GM19372 (cell line): ENCODE measurements around the gene TCEANC.

ENCODE experiments used
- ATAC-seq: cut with Tn5 transposase; IDR thresholded peaks from one replicate; pipeline ENCODE4 v1.9.1; 2021; ENCODE audit warnings: mild to moderate bottlenecking, low read depth, moderate library complexity; ENCODE audit not compliant: unreplicated experiment

Gene TCEANC

DNA sequence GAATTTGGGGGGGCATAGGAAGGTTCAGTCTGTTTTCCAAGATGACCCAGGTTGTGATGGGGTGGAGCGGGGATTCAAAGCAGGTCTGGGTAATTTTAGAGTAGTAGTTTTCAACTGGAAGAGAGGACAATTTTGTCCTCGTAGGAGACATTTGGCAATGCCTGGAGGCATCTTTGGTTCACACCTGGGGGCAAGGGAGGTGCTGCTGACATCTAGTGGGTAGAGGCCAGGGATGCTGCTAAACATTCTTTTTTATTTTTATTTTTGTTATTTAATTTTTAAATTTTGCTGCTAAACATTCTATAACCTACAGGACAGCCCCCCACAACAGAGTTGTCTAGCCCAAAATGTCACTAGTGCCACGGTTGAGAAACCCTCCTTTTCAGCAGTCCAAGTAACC is 37.9 kb downstream of the TCEANC start:
- ATAC-seq, result no peak

DNA sequence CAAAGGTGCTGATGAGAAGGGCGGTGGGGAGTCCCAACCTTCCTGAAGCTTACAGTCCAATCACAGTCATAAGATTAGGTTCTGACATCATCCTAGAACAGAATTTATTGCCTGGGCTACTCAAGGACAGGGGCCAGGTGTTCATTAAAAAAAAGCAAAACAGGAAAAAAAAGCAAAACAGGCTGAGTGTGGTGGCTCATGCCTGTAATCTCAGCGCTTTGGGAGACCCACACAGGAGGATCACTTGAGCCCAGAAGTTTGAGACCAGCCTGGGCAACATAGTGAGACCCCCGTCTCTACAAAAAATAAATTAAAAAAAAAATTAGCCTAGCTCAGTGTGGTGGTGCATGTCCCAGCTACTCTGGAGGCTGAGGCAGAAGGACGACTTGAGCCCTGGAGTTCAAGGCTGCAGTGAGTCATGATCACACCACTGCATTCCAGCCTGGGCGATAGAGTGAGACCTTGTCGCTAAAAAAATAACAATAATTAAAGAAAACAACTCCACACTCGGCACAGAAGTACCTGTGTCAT is 39.0 kb downstream of the TCEANC start:
- no peak for ATAC-seq

DNA sequence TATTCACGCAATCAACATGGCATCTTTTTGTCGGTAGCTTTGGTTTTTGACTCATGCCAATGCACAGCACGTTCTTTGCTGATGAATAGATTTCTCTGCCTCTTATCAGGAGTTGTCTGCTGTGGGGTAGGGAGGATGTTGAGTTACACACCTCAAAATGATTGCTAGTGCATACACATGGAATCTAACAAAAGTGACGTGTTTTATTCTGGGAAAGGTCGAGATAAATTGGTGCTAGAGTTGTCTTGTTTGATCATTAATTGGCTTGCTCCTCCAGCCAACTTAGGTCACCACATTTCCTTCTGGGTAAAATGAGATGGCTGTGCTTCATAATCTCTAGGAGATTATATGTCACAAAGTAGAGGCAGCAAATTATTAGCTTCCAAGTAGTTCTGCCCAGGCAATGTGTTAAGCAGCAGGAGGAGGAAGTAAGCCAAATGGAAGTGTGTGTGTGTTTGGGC is 39.9 kb downstream of the TCEANC start:
- no peak for ATAC-seq

DNA sequence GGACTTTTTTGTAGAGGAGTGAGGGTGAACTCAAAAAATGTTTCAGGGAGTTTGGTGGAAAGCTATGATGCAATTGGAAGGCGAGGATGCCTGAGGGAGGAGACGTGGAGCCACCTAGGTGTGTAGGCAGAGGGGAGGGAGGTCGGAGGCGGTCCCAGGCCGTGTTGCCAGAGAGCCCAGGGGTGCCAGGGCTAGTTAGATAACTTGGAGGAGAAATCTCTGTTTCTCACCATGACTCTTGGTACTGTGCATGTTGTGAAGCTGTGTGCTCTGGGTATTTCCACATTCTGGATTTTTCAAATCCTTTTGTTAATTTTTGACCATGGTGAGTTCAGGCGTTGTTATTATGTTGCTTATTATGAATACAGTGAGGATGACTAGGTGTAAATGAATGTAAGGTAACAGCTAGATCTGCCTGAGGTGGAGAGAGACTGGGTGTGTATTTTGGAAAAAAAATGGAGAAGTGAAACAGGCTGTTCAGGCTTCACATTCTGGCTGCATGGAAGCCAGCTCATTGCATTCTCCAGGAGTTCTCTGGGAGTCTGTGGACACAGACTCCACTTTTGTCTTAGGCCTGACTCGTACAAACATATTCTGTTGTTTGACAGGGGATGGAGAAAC is 40.5 kb downstream of the TCEANC start:
- no peak for ATAC-seq

DNA sequence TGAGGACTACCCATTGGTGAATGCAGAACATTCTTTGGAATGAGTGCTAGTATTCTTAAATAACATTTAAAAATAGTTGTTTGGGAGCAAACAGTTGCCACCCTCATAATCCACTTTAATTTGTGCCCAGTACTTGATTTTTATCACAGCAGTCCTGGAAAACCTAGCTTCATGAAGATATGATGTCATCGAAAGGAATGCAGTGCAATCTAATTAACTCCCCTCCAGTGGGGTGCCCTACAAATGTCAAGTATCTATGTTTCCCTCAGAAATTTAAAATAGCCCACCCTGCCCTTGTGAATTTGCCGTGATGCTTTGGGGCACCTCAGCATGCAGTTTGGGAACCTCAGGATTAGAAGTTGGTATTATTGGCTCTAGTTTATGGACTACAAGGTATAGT is 41.4 kb downstream of the TCEANC start:
- ATAC-seq, result no peak

DNA sequence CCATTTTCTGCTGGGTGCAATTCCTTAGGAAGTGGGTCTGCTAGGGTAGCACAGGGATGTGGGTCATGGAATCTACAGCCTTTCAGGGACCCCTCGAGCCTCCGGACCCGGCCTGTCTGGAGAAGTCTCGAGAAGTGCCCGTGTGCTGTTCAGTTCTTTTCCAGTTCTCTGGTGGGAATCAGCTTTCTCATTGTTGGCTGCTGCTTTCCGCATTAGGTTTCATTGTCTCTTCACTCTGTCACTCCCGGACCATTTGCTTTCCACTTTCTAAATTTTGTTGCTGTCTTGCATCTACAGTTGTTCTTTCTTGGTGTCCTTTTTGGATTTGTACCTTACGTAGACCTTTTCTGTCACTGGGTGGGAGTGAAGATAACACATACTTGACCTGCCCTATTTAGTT is 42.0 kb downstream of the TCEANC start:
- ATAC-seq, result no peak

DNA sequence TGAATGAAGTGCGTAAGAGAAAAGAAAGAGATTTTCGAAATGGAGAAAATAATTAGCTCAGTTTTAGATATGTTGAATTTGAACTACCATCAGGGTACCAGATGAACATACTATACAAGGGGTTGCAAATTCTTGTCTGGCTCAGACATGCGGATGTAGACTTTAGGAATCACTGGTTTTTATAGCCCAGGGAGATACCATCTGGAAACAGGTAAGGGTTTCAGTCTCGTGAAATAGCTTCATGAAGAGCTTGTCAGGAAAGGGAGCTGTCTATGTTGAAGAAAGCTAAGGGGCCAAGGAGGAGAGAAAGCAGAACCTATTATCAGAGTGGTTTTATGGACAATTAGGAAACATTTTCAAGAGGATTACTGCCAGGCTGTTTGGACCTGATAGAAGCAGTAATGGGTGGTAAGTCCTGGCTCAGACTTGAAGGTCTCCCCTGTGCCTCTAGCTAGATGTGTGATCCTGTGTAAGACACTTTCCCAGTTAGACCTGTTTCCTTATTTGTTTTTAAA is 42.7 kb downstream of the TCEANC start:
- no peak for ATAC-seq

DNA sequence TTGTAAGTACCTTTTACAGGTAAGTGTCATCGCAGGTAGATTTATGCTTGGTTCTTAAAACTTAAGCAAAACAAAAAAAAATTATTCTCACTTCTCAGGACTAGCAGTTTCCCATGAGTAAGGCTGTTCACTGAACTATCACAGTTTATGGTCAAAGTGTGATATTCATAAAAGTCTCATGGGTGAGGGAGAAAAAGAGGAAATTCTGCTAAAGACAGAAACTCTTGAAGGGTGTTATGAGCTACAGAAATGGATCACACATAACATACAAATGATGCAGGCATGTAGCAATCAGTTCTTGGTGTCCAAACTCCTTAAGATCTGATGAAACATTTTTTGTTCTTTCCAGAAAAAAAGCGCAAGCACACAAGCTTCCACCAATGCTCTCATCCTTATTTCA is 44.5 kb downstream of the TCEANC start:
- ATAC-seq, result peak; percentile 65

DNA sequence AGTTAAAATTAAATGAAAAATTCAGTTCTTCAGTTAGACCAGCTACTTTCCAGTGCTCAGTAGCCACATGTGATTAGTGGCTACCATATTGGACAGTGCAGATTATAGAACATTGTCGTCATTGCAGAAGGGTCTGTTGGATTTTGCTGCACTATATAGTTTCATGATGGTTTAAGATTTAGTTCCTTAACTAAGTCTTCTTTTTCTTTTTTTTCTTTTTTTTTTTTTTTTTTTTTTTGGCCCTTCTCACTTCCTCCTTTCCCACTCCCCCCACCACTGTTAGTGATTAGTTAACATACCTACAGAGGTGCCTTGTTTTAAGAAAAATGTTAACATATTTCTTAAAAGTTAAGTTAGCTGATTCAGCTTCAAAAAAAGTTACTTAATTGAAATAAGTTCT is 45.0 kb downstream of the TCEANC start:
- no peak for ATAC-seq

DNA sequence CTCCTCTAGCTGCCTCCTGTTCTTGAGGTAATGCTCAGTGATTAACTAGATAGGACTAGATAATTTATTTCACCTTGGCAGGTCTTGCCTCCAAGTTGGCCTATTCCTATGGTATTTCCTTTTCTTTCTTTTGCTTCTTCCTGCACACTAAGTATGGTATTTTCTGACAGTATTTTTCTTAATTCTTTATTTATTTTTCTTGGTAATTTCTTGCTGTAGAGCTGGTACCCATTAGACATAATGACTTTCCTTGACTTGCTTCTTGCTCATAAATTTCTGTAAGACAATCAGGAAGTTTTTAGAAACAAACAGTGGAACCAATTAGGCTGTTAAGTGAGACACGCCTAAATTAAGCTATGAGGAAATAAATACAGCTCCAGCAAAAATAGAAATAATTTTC is 45.5 kb downstream of the TCEANC start:
- no peak for ATAC-seq

DNA sequence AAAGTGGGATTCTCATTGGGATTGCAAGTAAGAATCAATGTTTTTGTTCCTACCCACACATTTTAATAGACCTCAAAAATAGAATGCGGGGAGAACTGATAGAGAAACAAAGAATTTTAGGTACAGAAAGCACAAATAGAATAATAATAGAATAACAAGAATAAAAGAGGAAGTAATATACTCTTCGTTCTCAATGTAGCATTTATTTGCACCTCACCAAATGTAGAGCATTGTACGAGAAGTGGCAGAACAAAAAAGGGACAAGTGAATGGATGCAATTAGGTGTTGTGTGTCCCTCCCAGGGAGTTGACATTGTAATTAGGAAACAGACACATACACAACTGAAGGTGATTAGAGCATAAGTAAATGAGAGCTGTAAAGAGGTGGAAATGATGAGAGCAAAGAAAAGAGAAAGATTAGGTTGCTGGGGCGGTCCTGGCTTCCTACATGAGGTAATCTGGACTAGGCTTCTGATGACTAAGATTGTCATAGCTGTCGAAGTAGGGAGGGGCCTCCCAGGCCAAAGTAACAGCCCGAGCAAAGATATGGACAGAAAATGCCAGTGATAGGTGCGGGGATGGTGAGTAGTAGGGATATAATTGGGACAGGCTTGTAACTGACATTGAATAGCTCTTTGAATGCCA is 46.4 kb downstream of the TCEANC start:
- no peak for ATAC-seq

DNA sequence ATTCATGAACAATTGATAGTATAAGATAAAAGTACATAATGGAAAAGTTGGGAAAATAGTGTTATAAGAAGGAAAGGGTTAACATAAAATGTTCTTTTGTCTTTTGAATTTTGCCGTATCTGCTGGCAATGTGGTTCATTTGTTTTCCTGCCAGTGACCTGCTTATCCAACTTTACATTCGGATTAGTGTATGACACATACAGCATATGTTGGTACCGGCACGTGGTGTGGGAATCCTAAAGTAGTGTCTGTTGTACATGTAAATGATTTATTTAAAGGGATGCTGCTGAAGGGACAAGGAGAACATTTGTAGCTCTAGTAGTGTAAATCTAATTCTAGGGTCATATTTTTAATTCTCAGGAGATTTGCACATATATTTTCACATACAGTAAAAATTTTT is 47.4 kb downstream of the TCEANC start:
- no peak for ATAC-seq

DNA sequence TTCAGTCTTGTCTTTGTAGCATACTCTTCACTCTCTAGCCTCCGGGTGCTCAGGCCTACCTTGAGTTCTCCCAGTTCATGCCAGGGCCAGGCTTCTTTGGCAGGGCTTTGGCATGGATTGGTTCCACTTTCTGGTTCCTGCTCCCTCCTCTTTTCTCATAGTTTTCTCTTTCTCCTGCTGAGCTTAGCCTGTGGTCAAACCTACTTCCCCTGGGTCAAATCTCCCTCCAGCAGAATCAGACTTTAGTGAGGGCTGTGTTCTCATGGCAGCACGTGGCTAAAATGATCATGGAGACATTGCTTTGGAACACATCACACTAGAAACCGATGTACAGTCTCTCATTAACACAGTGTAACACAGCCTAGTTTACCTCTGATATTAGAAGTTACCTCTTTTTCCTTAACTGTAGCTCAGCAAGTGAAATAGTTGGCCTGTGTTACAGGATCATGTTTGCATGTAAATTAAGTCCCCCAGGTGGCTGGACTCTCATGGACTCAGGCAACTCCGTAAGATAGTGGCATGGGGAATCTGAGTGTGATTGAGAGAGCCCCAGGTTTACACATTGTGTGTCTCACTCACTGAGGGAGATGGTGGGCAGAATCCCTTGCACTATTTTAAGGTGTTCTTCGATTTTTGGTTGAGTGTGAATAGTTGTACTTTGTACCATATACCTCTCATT is 49.3 kb downstream of the TCEANC start:
- no peak for ATAC-seq

DNA sequence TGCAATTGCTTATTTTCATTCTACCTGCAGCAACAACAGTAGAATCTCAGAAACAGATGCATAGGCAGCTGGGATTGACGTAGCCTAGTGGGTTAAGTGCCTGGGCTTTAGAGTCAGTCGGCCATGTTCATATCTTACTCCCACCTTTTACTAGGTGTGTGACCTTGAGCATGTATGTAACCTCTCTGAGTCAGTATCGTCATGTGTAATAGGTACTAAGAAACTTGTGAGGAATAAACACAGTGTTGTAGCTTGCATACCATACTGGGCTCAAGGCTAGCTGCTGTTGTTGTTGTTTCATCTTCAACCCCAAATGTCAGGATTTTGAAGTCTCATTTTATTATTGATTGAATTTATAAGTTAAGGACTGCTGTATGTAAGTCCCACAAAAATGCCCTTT is 50.2 kb downstream of the TCEANC start:
- ATAC-seq, result no peak

DNA sequence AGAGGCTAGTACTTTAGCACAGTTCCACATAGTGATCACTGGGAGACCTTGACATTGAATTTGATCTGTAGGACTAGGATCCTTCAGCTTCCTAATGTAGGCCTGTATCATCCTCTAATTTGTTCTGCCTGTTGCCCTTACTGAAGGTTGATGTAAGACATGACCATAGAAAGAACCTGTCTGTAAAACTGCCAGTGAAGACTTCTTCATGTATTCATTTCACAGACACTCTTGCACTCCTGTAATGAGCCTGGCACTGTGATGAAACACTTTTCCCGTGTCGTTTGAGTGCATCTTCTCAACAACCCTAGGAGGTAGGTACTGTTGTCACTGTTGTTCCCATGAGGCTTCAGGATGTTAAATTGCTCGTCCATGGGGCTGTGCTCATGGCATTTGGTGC is 50.6 kb downstream of the TCEANC start:
- ATAC-seq, result no peak

DNA sequence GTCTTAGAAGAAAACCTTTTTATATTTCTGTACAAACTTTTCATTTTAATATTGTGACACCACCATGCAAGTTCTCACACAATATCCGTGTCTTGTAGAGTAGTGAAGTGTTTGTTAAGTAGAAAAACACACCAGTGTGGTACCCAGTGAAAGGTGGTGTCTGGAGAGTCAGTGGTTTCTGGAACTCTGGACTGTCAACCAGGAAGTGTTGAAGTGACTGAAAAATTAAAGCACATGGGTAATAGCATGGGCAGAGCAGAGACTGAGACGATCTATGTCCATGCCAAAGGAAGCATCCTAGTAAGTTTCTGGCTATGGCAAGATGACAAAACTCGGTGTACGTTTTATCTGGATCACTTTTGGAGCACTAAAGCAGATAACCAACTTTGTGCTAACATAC is 58.2 kb downstream of the TCEANC start:
- ATAC-seq, result no peak
